Loucy (cell line): ENCODE measurements around the gene ECT2L.

Experiments
- H2AFZ ChIP-seq: fragments of 200-600 bp; sonication (generic); 2 replicates; pipeline ENCODE4 v1.6.0; 2016; ENCODE audit warnings: antibody characterized with exemption, mild to moderate bottlenecking, low read length, moderate library complexity
- H3F3A ChIP-seq: fragments of 200-600 bp; 2 replicates; pipeline ENCODE4 v1.6.0; 2016; ENCODE audit warnings: antibody characterized with exemption, low read depth, mild to moderate bottlenecking
- H3K27me3 ChIP-seq: fragments of 200-600 bp; sonication (generic); 2 replicates; pipeline ENCODE4 v1.6.1; 2014; ENCODE audit warnings: low read length, mild to moderate bottlenecking; ENCODE audit not compliant: insufficient read depth, poor library complexity, severe bottlenecking
- H3K36me3 ChIP-seq: fragments of 200-600 bp; sonication (generic); 2 replicates; pipeline ENCODE4 v1.6.1; 2016; ENCODE audit warnings: low read length; ENCODE audit not compliant: insufficient read depth
- H3K4me1 ChIP-seq: fragments of 200-600 bp; sonication (generic); 2 replicates; pipeline ENCODE4 v1.5.1; 2014; ENCODE audit warnings: low read length, mild to moderate bottlenecking; ENCODE audit not compliant: insufficient read depth, poor library complexity, severe bottlenecking
- H3K4me2 ChIP-seq: fragments of 200-600 bp; sonication (generic); 2 replicates; pipeline ENCODE4 v1.6.0; 2014; ENCODE audit warnings: antibody characterized with exemption, low read length, low read depth, mild to moderate bottlenecking; ENCODE audit not compliant: poor library complexity, severe bottlenecking
- H3K4me3 ChIP-seq: fragments of 200-600 bp; sonication (generic); 2 replicates; pipeline ENCODE4 v1.5.1; 2014; ENCODE audit warnings: low read length, mild to moderate bottlenecking, mixed read lengths; ENCODE audit not compliant: poor library complexity, severe bottlenecking
- H3K79me2 ChIP-seq: fragments of 200-600 bp; sonication (generic); 2 replicates; pipeline ENCODE4 v1.6.1; 2014; ENCODE audit warnings: low read length; ENCODE audit not compliant: insufficient read depth
- H3K9ac ChIP-seq: fragments of 200-600 bp; sonication (generic); 2 replicates; pipeline ENCODE4 v1.6.0; 2014; ENCODE audit warnings: mild to moderate bottlenecking, low read depth, low read length, moderate library complexity; ENCODE audit not compliant: poor library complexity, severe bottlenecking
- H3K9me2 ChIP-seq: fragments of 200-600 bp; sonication (generic); replicated peaks from 2 replicates; pipeline ENCODE4 v1.6.1; 2016; ENCODE audit warnings: low read depth, low read length, mixed read lengths
- H3K9me3 ChIP-seq: fragments of 200-600 bp; sonication (generic); 2 replicates; pipeline ENCODE4 v1.6.1; 2014; ENCODE audit warnings: mild to moderate bottlenecking, antibody characterized with exemption, low read length, low read depth; ENCODE audit not compliant: insufficient read depth
- H4K20me1 ChIP-seq: fragments of 200-600 bp; sonication (generic); 2 replicates; pipeline ENCODE4 v1.6.0; 2014; ENCODE audit warnings: antibody characterized with exemption, low read length, mild to moderate bottlenecking; ENCODE audit not compliant: insufficient read depth, poor library complexity, severe bottlenecking
- EZH2phosphoT487 ChIP-seq: fragments of 200-600 bp; IDR thresholded peaks from 2 replicates; pipeline ENCODE4 v1.6.1; 2018; ENCODE audit warnings: antibody characterized with exemption, mild to moderate bottlenecking, moderate library complexity, borderline replicate concordance
- TF ChIP-seq, protein P1 (sequence below): fragments of 200-600 bp; sonication (generic); conservative IDR thresholded peaks from 2 replicates; pipeline ENCODE4 v1.5.1; 2014; ENCODE audit warnings: mild to moderate bottlenecking, antibody characterized with exemption, low read length

ECT2L gene, protein sequence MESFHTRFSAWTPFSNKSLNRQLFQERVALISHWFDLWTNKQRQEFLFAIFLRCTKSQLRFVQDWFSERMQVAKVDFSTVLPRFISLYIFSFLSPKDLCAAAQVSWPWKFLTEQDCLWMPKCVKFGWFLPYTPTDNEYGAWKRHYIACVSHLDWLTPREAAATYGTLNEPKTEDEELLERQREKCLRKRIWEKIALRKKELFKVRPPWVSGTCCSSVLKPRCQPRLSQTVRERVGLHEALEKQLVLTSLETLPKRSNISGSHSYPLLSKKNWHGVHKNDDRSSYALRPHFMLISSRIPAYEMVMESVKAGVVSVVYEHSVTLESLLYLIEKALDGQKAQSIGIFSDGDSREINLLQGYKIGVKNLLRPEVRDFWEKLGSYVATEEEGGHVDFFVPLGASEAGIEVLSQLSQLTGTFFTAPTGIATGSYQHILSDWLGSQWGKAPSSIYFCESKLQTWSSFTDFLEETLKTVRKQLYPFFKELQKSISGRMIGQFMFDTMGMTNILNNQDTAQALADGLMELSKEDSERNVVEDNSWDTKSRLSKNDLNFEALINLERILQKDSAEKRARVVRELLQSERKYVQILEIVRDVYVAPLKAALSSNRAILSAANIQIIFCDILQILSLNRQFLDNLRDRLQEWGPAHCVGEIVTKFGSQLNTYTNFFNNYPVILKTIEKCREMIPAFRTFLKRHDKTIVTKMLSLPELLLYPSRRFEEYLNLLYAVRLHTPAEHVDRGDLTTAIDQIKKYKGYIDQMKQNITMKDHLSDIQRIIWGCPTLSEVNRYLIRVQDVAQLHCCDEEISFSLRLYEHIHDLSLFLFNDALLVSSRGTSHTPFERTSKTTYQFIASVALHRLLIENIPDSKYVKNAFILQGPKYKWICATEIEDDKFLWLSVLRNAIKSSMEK

DNA sequence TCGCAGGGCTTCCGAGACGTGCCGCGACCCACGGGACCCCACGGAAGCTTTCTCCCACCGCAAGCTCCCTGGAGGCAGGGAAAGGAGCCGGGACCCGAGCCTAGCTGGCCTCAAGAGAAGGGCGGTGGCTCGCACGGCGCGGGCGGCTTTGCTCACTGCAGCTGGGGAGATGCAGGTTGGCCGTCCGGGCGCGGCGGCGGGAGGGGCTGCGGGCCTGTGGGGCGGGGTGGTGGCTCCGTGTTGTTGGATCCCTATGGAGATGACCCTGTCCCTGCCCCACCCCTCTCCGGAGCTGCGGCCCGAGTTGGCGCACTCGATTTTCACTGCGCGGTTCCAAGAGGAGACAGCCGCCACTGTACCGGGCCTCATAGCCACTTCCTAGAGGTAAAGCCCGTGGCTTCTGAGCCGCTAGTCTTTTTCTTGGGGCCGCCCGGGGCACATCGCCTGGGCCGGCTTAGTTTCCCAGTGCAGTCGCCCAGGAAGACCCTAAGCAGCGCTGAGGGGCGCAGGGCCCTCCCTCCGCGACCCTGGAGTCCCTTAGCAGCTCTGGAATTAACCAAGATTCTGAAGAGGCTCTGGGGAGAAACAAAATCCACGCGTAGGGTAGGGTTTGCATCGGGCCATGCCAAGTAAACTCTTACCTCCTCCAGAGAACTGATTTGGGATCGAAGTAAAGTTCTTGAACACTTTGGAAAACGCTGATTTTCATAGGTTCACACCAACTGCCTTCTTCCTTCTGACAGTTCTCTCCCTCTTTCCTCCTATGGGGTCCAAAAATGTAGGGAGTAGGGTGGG is at the start of gene ECT2L:
TSS of gene ECT2L (plus strand) at position 279 of the 795 bp plus-strand sequence. CDS start 17,188 bp downstream, outside the sequence.
- Histone ChIP-seq H3F3A (no peaks in the 10 kb centered on the region), H3K27me3 (no peaks in the 10 kb centered on the region), H4K20me1 (no peaks in the 10 kb centered on the region), H3K9me3 (no peaks in the 10 kb centered on the region), H3K9ac (no peak within 1 kb of the TSS), H2AFZ (no peak within 1 kb of the TSS), H3K36me3 (no peaks in the 10 kb centered on the region; the same call in 1 of the 2 replicates), H3K4me2 (no peak within 1 kb of the TSS), H3K4me3 (no peak within 1 kb of the TSS), H3K9me2 (no peaks in the 10 kb centered on the region), H3K79me2 (no peaks in the 10 kb centered on the region), H3K4me1 (no peaks in the 10 kb centered on the region)
- TF ChIP-seq, protein P1, sequence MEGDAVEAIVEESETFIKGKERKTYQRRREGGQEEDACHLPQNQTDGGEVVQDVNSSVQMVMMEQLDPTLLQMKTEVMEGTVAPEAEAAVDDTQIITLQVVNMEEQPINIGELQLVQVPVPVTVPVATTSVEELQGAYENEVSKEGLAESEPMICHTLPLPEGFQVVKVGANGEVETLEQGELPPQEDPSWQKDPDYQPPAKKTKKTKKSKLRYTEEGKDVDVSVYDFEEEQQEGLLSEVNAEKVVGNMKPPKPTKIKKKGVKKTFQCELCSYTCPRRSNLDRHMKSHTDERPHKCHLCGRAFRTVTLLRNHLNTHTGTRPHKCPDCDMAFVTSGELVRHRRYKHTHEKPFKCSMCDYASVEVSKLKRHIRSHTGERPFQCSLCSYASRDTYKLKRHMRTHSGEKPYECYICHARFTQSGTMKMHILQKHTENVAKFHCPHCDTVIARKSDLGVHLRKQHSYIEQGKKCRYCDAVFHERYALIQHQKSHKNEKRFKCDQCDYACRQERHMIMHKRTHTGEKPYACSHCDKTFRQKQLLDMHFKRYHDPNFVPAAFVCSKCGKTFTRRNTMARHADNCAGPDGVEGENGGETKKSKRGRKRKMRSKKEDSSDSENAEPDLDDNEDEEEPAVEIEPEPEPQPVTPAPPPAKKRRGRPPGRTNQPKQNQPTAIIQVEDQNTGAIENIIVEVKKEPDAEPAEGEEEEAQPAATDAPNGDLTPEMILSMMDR: no peak
- no peak for TF ChIP-seq EZH2phosphoT487

DNA sequence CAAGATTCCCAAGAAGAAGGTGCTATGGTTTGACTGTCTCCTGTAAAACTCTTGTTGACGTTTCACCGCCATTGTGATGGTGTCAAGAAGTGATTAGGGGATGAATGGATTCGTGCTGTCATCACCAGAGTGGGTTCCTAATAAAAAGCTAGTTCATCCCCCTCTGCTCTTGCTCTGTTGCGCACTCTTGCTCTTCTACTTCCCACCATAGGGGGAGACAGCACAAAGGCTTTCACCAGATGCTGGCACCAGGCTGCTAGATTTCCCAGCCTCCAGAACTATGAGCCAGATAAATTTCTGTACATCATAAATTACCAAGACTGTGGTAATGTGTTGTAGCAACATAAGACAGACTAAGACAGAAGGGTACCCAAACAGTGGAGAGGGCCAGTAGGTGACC is 43.9 kb upstream of the ECT2L start:
- Histone ChIP-seq H3K4me1 (no peaks in the 10 kb centered on the region), H3K27me3 (no peaks in the 10 kb centered on the region), H2AFZ (no peak overlapping the region), H3F3A (no peaks in the 10 kb centered on the region), H3K4me3 (no peak overlapping the region), H4K20me1 (no peaks in the 10 kb centered on the region), H3K9me3 (no peaks in the 10 kb centered on the region), H3K36me3 (no peaks in the 10 kb centered on the region), H3K4me2 (no peak overlapping the region), H3K9ac (no peak overlapping the region), H3K9me2 (no peaks in the 10 kb centered on the region), H3K79me2 (no peaks in the 10 kb centered on the region)
- TF ChIP-seq, protein P1: no peak
- TF ChIP-seq EZH2phosphoT487: no peak

DNA sequence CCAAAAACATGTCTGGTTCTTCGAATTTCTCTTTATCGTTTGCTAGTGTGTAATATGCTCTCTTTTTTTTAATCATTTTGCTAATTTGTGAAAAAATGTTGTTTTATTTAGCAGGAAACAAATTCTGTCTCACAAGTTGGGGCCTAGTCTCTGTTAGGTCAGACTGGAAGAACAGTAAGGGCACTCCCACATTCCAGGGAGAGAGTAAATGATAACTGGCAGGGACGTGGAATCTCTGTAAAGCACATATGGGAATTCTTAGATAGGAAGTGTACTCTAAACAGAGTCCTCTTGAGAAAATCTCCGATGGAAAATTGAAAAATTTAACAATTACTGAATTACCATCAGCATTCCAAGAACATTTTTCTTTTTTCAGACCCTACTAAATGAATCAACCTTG is 38.8 kb upstream of the ECT2L start:
- Histone ChIP-seq H3K9me2 (no peaks in the 10 kb centered on the region), H3K27me3 (no peaks in the 10 kb centered on the region), H3K9ac (no peak overlapping the region), H2AFZ (no peak overlapping the region), H3K4me3 (no peak overlapping the region), H4K20me1 (no peaks in the 10 kb centered on the region), H3K4me1 (no peaks in the 10 kb centered on the region), H3K79me2 (no peaks in the 10 kb centered on the region), H3F3A (no peaks in the 10 kb centered on the region), H3K36me3 (no peaks in the 10 kb centered on the region), H3K4me2 (no peak overlapping the region), H3K9me3 (no peaks in the 10 kb centered on the region)
- TF ChIP-seq, protein P1: no peak
- no peak for TF ChIP-seq EZH2phosphoT487
